Kidney capillary endothelial cell (primary cell): Measurements from ENCODE around the gene ADARB2.
"Not testable (repeated sequence)": the region's sequence is repeated elsewhere in the genome, so short reads cannot be mapped to it uniquely, and the experiment has no call there.

Source experiments
- DNase-seq: peaks from one replicate; pipeline ENCODE4 v3.0.0-alpha.2; 2018; ENCODE audit warnings: low spot score

Gene ADARB2

GRCh38 chr10:1227510-1228402, 509.6 kb downstream of the ADARB2 start:
- no peak for DNase-seq

- DNase-seq: not testable (repeated sequence)
Observed at GRCh38 chr10:1226907-1227306, 510.4 kb downstream of the ADARB2 start.

DNA sequence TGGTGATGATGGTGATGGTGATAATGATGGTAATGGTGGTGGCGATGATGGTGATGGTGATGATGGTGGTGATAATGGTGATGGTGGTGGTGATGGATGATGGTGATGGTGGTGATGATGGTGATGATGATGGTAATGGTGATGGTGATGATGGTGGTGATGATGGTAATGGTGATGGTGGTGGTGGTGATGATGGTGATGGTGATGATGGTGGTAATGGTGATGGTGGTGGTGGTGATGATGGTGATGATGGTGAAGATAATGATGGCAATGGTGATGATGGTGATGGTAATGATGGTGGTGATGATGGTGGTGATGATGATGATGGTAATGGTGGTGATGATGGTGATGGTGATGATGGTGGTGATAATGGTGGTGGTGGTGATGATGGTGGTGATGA, 517.5 kb downstream of the ADARB2 start:
- DNase-seq: not testable (repeated sequence)

- DNase-seq: no peak
Observed at GRCh38 chr10:1217661-1218060, 519.7 kb downstream of the ADARB2 start.

DNA sequence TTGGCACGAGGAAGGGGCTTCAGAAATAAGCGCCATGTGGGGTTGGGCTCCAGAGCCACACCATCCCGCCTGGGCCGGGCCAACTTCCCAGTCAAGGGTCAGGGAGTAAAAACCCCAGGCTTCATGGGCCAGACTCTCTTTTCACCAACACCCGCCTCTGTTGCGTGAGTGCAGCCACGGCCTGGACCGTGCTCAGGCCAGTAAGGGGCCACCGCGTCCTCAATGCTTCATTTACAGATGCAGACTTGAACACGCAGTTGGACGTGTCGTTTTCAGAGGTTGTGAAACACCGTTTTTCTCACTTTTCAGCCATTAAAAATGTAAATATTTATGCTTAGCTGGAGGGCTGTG, 520.1 kb downstream of the ADARB2 start:
- DNase-seq: no peak

- no peak for DNase-seq
Observed at GRCh38 chr10:1216574-1217236, 520.6 kb downstream of the ADARB2 start.

DNA sequence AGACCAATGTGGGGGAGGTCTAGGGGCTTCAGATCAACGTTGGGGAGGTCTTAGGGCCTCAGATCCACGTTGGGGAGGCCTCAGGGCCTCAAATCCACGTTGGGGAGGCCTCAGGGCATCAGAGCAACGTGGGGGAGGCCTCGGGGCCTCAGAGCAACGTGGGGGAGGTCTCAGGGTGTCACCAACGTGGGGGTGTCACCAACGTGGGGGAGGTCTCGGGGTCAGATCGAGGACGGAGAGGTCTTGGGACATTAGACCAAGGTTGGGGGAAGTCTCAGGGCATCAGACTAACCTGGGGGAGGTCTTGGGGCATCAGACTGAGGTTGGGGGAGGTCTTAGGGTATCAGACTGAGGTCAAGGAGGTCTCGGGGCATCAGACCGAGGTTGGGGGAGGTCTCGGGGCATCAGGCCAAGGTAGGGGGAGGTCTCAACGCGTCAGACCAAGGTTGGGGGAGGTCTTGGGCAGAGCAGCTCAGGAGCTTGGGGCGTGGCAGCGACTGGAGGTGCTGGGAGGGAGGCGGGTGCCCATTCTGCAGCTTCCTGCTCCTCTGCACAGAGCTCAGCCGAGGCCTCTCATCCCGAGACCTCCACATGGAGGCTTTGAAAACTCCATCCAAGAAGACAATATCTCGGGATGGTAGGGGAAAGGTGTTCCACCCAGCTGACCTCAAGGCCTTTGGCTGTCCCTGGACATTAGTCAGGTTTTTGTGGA, 521.3 kb downstream of the ADARB2 start:
- DNase-seq: no peak

- no peak for DNase-seq
Observed at GRCh38 chr10:1214882-1215540, 522.3 kb downstream of the ADARB2 start.

GRCh38 chr10:1214071-1214675, 523.2 kb downstream of the ADARB2 start:
- DNase-seq: no peak

DNA sequence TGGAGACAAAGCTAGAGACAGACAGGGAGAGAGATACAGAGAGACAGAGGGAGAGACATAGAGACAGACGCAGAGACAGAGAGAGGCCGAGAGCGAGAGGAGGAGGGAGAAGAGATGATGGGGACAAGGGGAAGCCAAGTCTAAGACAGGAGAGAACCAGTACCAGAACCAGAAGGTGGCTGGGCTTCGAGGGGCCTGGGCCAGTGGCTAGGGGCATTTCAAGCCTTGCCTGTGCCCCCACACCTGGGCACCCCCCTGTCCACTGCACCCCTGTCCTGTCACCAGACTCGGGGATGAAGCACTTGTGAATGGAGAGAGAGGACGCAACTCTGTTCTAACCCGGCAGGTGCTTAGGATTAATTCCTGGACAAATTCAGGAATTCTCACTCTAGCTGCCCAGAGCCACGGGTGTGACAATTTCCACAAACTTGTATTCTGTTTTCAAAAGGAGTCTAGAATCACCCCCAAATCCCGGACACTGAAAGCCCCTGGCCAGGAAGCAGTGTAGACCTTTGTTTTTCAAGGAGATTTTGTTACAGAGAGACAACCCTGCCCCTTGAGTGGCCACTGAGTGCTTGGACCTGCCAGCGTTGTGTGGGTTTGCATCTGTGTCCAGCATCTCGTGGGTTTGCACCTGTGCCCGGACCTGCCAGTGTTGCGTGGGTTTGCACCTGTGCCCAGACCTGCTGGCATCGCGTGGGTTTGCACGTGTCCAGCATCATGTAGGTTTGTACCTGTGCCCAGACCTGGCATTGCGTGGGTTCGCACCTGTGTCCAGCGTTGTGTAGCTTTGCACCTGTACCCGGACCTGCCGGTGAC, 523.9 kb downstream of the ADARB2 start:
- no peak for DNase-seq

- no peak for DNase-seq
Observed at GRCh38 chr10:1212571-1213141, 524.7 kb downstream of the ADARB2 start.

- DNase-seq: no peak
Observed at GRCh38 chr10:1211844-1212570, 525.3 kb downstream of the ADARB2 start.

- DNase-seq: no peak
Observed at GRCh38 chr10:1210667-1211066, 526.7 kb downstream of the ADARB2 start.

- DNase-seq: no peak
Observed at GRCh38 chr10:1209355-1209979, 527.9 kb downstream of the ADARB2 start.

DNA sequence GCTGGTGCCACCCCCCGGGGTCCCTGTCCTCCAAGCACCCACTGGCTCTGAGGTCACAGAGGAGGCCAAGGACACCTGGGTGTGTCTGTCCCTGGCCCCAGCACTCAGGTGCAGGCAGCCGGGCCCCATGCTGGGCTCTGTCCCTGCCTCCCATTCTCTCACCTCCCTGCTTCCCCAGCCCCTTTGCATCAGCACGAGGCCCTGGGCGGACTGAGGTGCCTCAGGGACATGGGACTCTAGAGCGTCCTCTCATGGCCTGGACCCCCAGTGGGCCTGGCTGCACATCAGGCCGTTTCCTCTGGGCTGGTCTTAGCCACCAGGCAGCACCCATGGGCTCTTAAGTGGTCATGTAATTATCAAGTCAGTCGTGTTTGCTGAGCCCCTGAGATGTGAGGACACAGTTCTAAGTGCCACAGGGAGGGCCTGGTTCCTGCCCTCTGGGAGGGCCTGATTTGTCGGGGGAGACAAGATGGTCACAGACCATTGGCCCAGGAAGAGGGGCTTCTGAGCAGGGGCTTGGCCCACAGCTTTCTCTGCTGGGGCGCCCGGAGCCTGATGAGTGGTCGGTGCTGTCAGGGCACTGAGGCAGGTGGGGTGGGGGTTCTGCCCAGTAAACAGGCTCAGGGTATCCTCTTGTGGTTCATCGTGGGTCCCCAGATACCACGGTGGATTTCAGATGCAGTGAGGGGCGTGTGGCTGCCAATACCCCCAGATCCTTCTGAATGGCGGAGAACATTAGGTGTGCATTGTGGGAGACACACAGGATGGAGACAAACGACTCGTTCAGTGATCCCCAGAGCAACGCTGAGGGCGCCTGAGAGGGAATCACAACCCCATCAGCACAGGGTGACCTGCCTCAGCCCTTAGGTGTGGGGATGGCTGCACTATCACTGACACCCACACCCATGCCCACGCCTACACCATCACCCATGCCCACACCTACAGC, 528.7 kb downstream of the ADARB2 start:
- DNase-seq: no peak

DNA sequence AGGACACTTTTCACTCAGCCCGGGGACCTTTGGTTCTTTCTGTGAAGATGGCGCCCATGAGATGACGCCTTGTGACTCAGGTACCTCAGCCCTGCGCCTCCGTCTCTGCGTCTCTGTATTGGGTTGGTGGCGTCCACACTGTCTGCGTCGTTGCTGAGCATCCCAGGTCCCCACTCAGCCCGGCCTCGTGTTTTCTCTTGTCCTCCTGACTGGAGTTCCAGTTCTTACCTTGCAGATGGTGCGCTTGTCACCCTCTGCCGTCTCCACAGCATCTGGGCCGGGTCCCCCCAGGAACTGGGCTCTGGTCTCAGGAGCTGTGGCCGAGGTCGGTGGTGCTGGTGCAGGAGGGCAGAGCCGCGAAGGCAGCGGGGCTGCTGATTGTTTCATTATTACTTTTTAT, 530.7 kb downstream of the ADARB2 start:
- no peak for DNase-seq

DNA sequence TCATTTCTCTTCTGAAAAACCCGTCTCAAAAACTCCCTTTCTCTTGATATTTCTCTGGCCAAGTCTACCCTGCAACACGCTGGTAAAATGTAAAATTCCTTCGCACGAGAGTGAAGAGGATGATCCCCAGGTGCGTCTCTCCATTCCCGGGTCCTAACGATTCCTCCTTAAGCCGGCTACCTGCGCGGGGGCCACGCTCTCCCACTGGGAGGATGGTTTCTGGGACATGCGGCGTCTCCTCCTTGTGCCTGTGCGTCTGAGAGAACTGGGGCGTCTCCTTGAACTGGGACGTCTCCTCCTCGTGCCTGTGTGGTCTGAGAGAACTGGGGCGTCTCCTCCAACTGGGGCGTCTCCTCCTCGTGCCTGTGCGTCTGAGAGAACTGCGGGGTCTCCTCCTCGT, 531.2 kb downstream of the ADARB2 start:
- no peak for DNase-seq

GRCh38 chr10:1205450-1206030, 531.8 kb downstream of the ADARB2 start:
- no peak for DNase-seq
